HG03039 (cell line): Measurements from ENCODE around the gene NALF2.

Experiments
- ATAC-seq: cut with Tn5 transposase; IDR thresholded peaks from one replicate; pipeline ENCODE4 v1.9.1; 2021; ENCODE audit warnings: mild to moderate bottlenecking, moderate library complexity; ENCODE audit not compliant: unreplicated experiment

Gene NALF2

DNA sequence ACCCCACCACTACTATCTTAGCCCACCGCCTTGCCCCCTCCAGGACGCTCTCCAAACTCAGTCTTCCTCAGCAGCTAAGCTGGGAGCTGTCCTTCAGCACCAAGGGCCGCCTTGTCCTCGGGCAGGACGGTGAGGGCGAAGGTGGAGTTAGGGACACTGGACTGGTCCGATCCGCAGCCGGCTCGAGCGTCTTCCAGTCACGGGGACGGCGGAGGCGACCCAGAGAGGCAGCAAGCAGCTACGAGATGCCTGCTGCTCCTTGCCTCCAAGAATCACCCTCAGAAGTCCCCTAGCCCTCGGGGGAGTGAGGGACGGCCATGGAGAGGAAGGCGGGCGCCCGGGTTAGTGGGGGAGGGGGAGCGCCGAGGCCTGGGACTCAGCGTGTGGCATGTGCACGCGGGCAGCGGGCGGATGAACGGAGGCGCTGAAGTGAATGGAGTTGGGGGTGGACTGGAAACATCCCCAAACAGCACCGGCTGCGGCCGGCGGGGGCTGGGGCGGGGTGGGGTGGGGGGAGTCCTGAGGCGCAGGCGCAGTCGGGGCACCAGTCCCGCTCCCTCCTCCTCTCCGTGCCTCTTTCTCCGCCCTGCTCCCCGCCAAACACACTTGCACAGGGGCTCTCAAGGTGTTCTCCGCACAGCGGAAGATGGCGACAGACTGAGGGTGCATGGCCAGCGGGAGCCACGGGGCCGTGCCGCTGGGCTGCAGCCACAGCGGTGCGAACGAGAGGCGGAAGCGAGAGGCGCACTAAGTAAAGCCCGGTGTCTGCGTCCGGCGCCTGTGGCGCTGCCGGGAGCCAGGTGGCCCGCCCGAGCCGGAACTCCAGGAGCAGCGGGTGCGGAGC, at the start of gene NALF2:
Gene NALF2, plus strand, starts transcription at position 545 of the 844 bp plus-strand sequence. CDS start 957 bp downstream, outside the sequence.
- no peak for ATAC-seq

GRCh38 chrX:69457756-69458155, 46.4 kb upstream of the NALF2 start:
- no peak for ATAC-seq

DNA sequence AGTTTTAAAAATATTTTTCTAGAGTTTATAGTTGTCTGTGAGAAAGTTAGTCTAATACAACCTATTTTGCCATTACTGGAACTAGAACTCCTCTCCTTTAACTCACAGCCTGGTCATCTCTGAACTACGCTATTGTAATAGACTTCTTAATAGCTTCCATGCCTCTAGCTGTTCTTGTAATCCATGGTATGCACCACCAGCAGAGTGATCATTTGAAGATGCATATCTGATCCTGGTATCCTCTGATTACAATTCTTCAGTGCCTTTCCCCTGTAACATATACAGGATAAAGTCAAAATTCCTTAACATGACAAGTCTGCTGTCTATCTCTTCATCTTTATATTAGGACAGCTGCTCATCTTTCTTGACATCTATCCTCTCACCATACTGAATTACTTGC, 37.6 kb upstream of the NALF2 start:
- ATAC-seq, result no peak

- ATAC-seq, result no peak
These were observed 34.2 kb upstream of the NALF2 start for GRCh38 chrX:69469975-69470374.

DNA sequence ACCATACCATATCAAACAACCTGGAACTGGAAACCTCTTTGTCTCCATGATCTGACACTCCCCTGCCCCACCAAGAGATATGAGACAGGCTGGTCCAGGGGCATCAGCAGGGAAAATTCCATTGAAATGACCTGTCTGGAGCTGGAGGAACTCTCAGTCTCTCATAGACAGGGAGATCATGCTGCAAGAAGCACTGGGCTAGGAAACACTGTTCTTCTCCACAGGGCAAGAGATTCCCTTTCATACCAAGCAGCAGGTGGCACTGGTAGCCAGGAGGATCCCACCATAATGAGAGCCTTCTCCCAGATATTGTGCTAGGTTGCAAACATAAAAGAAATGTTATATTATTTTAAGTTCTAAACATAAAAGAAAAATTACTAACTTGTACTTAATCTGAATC, 14.5 kb upstream of the NALF2 start:
- ATAC-seq, result no peak

GRCh38 chrX:69493193-69493592, 10.9 kb upstream of the NALF2 start:
- no peak for ATAC-seq

GRCh38 chrX:69493766-69494165, 10.4 kb upstream of the NALF2 start:
- ATAC-seq, result no peak

DNA sequence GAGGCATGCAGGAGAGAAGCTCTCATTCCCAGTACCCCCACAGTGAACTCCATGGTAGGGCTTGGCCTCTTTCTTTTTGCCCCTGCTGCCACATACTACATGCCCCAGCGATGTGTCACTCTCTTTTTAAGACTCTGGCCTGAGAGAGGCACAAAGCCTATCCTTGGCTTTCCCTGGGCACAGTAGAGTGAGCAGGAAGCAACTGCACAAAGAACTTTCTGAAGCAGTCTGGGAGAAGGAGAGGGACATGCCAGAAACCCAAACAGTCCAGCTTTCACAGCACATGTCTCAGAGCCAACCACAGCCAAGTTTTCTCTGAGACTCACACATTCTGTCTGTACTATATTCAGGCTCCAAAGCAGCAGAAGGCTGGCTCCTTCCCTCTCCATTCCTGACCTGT, 7.9 kb upstream of the NALF2 start:
- no peak for ATAC-seq

DNA sequence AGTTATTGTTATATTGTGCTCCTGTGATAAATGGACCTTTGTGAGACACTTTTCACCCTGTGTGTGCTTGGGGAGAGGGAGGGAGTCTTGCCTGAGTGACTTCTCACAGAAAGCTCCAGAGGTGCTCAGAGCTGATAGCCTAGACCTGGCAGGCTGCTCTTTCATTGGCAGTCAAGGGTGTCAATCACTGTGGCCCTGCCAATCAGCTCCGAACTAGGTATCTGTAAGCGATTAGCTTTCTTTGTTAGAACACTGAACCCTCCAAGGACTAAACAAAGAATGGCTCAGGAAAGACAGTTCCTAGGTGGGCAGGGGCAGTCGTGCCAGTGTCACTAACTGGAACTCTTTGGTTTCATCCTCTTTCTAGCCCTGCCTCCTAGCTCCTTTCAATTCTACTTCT, 2.7 kb upstream of the NALF2 start:
- ATAC-seq, result no peak

DNA sequence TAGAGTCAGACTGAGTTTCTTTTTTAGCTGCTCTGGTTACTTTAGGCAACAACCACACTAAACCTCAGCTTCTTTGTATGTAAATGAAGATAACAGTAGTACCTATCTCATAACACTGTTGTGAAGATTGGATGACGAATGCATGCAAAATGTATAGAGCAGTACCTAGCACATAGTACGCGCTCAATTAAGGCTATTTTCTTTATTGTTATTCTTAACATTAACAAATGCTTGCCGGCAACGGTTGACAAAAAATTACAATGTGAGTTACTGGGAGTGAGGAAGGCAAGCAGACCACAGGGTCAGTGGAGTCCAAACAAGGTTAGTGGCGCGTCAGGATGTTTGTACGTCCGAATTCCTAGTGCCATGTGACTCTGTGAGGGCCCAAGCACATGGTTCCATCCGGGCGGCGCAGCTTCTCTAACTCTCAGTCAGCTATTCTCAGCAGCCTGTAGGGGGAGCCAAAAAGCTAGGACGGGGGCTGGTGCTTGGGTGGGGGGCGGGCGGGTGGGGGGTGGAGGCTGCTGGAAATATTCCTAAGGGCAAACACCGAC, 821 bp upstream of the NALF2 start:
- ATAC-seq, result no peak

DNA sequence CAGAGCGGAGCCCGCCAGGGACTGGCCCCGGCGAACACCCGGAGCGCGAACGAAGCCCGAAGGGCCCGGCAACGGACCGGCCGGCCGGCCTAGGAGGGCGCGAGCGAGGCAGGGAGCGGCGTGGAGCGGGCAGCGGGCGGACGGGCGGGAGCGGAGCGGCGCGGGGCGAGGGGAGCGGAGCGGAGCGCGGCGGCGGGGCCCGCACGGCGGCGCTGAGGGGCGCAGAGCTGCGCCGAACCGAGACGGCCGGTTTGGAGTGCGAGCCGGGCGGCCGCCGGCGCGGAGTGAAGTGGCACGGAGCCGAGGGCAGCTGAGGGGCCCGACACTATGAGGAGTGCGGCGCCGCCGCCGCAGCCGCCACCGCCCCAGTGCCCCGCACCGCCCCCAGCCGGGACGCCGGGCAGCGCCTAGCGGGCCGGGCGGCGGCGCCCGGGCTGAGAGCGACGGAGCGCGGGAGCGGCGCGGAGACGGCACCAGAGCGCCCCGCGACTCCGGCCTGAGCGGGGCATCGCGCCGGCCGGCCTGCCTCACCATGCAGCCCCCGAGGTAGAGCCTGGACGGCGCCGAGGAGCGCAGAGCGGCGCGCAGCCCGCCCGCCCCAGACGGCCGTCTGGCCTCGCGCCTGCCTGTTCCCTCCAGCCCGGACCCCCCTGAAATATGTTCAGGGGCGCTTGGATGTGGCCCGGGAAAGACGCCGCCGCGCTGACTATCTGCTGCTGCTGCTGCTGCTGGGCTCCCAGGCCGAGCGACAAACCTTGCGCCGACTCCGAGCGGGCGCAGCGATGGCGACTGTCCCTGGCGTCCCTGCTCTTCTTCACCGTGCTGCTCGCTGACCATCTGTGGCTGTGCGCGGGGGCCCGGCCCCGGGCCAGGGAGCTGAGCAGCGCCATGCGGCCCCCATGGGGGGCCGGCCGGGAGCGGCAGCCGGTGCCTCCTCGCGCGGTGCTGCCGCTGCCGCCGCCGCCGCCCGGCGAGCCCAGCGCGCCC, 793 bp downstream of the NALF2 start:
- no peak for ATAC-seq

GRCh38 chrX:69505772-69506616, 1.9 kb downstream of the NALF2 start:
- ATAC-seq, result no peak

- ATAC-seq, result no peak
These were observed 2.7 kb downstream of the NALF2 start for GRCh38 chrX:69506617-69507499.

- ATAC-seq, result no peak
These were observed 3.3 kb downstream of the NALF2 start for GRCh38 chrX:69507500-69507789.

GRCh38 chrX:69508610-69509009, 4.5 kb downstream of the NALF2 start:
- ATAC-seq, result no peak

- no peak for ATAC-seq
These were observed 6.1 kb downstream of the NALF2 start for GRCh38 chrX:69510137-69510715.

- no peak for ATAC-seq
These were observed 6.9 kb downstream of the NALF2 start for GRCh38 chrX:69510914-69511513.

GRCh38 chrX:69522052-69522451, 17.9 kb downstream of the NALF2 start:
- no peak for ATAC-seq

DNA sequence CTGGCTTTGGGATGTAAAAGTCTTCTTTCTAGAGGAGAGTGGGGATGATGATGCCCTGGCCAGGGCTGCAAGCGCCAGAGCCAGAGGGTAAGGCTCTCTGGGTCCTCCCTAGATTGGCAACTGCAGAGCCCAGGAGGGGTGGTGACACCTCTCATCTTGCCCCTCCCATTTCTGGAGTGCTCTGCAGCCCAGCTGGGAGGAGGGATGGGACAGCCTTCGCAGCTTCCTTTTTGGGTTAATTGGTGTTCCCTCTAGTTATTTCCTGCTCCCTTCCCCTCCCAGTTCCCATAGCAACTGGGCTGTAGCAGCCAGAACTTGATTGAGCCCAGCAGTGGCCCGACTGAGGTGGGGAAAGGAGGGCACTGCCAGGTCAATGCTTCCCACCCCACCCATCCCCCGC, 19.2 kb downstream of the NALF2 start:
- no peak for ATAC-seq
